ENCODE measurements around the gene HS3ST3B1. TPM values are rescaled to one million over a fixed set of nuclear protein-coding genes. Genes with fewer than 3 reads are reported as not detected.
A peak's percentile ranks its signal among the peaks of the same experiment; 100 is the strongest.

Gene HS3ST3B1
- total RNA-seq, 1 experiment from 2014 or later: 22.3 TPM

DNA sequence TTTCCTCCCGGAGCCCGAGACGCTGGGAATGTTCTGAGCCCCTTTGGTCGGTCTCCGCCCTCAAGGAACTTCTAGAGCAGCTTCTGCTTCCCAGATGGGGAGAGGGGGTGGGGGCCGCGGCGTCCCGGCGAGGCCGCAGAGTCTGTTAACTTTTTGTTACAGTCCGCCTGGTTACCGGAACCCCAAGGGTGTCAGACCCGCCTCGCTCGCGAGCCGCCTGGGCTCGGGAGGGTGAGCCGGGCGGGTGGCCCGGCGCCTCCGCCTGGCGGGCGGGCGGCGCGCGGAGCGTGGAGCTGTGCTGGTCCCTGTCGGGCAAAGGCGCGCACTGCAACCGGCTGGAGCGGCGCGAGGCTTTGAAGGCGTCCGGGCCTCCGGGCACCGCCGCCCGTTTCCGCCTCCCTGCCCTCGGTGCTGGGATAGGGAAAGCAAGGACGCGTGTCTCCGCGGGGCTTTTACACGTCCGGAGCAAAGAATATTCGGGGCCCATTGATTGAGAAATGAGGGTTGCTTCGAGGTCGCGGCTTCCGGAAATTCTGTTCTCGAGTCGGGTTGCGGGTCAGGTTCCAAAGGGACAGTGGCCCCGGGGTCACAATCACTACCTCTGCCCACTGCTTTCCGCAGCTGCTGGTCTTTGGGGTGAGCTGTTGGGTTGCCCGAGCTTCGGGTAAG, 1.7 kb downstream of the HS3ST3B1 start:
- Mint-ChIP-seq H3K27me3 (ENCODE audit: low read depth) (peaks cover 77% of the 10 kb centered on the region), H3K9me3 (no peaks in the 10 kb centered on the region), H3K4me3 (peak overlapping the region; percentile 89), H3K27ac (no peak overlapping the region), H3K4me1 (peaks cover 67% of the 10 kb centered on the region), H3K36me3 (no peaks in the 10 kb centered on the region)
- DNase-seq (ENCODE audit: low spot score) (peak; percentile 84), ATAC-seq (peak; percentile 3)
- TF ChIP-seq ZNF263 (CRISPR knock-in tag; IDR thresholded peaks at IDR 0.05; ENCODE audit: low read depth) (no peak), GABPB1 (CRISPR knock-in tag; IDR thresholded peaks at IDR 0.05) (peak; percentile 15; the same call in 1 of the 2 replicates), ZNF232 (CRISPR knock-in tag; IDR thresholded peaks at IDR 0.05) (no peak), ELF4 (CRISPR knock-in tag; IDR thresholded peaks at IDR 0.05; ENCODE audit: low read depth) (no peak), ESRRA (CRISPR knock-in tag; IDR thresholded peaks at IDR 0.05; ENCODE audit: borderline replicate concordance) (no peak), FOXP1 (CRISPR knock-in tag; IDR thresholded peaks at IDR 0.05; ENCODE audit: borderline replicate concordance) (no peak), CREM (CRISPR knock-in tag; IDR thresholded peaks at IDR 0.05) (0 out of 2 replicates have a peak, but pooled peaks have one; percentile 24), ZNF138 (CRISPR knock-in tag; conservative IDR thresholded peaks at IDR 0.05) (no peak)
- TF ChIP-seq, protein P1, sequence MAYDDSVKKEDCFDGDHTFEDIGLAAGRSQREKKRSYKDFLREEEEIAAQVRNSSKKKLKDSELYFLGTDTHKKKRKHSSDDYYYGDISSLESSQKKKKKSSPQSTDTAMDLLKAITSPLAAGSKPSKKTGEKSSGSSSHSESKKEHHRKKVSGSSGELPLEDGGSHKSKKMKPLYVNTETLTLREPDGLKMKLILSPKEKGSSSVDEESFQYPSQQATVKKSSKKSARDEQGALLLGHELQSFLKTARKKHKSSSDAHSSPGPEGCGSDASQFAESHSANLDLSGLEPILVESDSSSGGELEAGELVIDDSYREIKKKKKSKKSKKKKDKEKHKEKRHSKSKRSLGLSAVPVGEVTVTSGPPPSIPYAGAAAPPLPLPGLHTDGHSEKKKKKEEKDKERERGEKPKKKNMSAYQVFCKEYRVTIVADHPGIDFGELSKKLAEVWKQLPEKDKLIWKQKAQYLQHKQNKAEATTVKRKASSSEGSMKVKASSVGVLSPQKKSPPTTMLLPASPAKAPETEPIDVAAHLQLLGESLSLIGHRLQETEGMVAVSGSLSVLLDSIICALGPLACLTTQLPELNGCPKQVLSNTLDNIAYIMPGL (CRISPR knock-in tag; IDR thresholded peaks at IDR 0.05): peak; percentile 35; the same call in 1 of the 2 replicates
- TF ChIP-seq, protein P2, sequence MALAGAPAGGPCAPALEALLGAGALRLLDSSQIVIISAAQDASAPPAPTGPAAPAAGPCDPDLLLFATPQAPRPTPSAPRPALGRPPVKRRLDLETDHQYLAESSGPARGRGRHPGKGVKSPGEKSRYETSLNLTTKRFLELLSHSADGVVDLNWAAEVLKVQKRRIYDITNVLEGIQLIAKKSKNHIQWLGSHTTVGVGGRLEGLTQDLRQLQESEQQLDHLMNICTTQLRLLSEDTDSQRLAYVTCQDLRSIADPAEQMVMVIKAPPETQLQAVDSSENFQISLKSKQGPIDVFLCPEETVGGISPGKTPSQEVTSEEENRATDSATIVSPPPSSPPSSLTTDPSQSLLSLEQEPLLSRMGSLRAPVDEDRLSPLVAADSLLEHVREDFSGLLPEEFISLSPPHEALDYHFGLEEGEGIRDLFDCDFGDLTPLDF (CRISPR knock-in tag; IDR thresholded peaks at IDR 0.05): no peak
- TF ChIP-seq, protein P3, sequence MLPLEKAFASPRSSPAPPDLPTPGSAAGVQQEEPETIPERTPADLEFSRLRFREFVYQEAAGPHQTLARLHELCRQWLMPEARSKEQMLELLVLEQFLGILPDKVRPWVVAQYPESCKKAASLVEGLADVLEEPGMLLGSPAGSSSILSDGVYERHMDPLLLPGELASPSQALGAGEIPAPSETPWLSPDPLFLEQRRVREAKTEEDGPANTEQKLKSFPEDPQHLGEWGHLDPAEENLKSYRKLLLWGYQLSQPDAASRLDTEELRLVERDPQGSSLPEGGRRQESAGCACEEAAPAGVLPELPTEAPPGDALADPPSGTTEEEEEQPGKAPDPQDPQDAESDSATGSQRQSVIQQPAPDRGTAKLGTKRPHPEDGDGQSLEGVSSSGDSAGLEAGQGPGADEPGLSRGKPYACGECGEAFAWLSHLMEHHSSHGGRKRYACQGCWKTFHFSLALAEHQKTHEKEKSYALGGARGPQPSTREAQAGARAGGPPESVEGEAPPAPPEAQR (CRISPR knock-in tag; IDR thresholded peaks at IDR 0.05): no peak
- TF ChIP-seq, protein P4, sequence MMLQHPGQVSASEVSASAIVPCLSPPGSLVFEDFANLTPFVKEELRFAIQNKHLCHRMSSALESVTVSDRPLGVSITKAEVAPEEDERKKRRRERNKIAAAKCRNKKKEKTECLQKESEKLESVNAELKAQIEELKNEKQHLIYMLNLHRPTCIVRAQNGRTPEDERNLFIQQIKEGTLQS (CRISPR knock-in tag; conservative IDR thresholded peaks at IDR 0.05): no peak
- TF ChIP-seq, protein P5, sequence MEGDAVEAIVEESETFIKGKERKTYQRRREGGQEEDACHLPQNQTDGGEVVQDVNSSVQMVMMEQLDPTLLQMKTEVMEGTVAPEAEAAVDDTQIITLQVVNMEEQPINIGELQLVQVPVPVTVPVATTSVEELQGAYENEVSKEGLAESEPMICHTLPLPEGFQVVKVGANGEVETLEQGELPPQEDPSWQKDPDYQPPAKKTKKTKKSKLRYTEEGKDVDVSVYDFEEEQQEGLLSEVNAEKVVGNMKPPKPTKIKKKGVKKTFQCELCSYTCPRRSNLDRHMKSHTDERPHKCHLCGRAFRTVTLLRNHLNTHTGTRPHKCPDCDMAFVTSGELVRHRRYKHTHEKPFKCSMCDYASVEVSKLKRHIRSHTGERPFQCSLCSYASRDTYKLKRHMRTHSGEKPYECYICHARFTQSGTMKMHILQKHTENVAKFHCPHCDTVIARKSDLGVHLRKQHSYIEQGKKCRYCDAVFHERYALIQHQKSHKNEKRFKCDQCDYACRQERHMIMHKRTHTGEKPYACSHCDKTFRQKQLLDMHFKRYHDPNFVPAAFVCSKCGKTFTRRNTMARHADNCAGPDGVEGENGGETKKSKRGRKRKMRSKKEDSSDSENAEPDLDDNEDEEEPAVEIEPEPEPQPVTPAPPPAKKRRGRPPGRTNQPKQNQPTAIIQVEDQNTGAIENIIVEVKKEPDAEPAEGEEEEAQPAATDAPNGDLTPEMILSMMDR (IDR thresholded peaks at IDR 0.05): peak; percentile 56
- TF ChIP-seq, protein P6, sequence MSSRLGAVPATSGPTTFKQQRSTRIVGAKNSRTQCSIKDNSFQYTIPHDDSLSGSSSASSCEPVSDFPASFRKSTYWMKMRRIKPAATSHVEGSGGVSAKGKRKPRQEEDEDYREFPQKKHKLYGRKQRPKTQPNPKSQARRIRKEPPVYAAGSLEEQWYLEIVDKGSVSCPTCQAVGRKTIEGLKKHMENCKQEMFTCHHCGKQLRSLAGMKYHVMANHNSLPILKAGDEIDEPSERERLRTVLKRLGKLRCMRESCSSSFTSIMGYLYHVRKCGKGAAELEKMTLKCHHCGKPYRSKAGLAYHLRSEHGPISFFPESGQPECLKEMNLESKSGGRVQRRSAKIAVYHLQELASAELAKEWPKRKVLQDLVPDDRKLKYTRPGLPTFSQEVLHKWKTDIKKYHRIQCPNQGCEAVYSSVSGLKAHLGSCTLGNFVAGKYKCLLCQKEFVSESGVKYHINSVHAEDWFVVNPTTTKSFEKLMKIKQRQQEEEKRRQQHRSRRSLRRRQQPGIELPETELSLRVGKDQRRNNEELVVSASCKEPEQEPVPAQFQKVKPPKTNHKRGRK (CRISPR knock-in tag; IDR thresholded peaks at IDR 0.05; ENCODE audit: borderline replicate concordance): no peak
- POLR2A ChIA-PET: interaction anchor here (0.5 to 2.2 kb wide), 2 partner anchors 28 to 1928 kb away, joined by 4 to 11 read pairs; no protein-coding TSS in a partner anchor
- CTCF ChIA-PET: interaction anchor here (0.5 to 3.3 kb wide), 10 partner anchors 7 to 624 kb away, joined by 3 to 24 read pairs (median 4); no protein-coding TSS in a partner anchor

All from WTC11 (cell line).